HG02981 (cell line): ENCODE data around the gene PHACTR1.

Experiments used
- ATAC-seq: cut with Tn5 transposase; IDR thresholded peaks from one replicate; pipeline ENCODE4 v1.9.1; 2021; ENCODE audit warnings: mild to moderate bottlenecking, moderate library complexity; ENCODE audit not compliant: unreplicated experiment

PHACTR1 gene

GRCh38 chr6:12892151-12892550, 175.6 kb downstream of the PHACTR1 start:
- ATAC-seq: no peak

GRCh38 chr6:12893036-12893435, 176.5 kb downstream of the PHACTR1 start:
- ATAC-seq: no peak

- ATAC-seq: no peak
These were observed 179.2 kb downstream of the PHACTR1 start for GRCh38 chr6:12895721-12896120.

- ATAC-seq: no peak
These were observed 179.7 kb downstream of the PHACTR1 start for GRCh38 chr6:12896208-12896733.

- no peak for ATAC-seq
These were observed 182.0 kb downstream of the PHACTR1 start for GRCh38 chr6:12898603-12899002.

GRCh38 chr6:12899046-12899833, 182.7 kb downstream of the PHACTR1 start:
- ATAC-seq: no peak

- ATAC-seq: no peak
These were observed 186.7 kb downstream of the PHACTR1 start for GRCh38 chr6:12903246-12903645.

- no peak for ATAC-seq
These were observed 193.3 kb downstream of the PHACTR1 start for GRCh38 chr6:12909833-12910232.

GRCh38 chr6:12911427-12911826, 194.9 kb downstream of the PHACTR1 start:
- no peak for ATAC-seq

- ATAC-seq: no peak
These were observed 196.6 kb downstream of the PHACTR1 start for GRCh38 chr6:12913201-12913600.

- ATAC-seq: no peak
These were observed 199.4 kb downstream of the PHACTR1 start for GRCh38 chr6:12916006-12916405.

- no peak for ATAC-seq
These were observed 200.0 kb downstream of the PHACTR1 start for GRCh38 chr6:12916420-12917136.

- no peak for ATAC-seq
These were observed 204.9 kb downstream of the PHACTR1 start for GRCh38 chr6:12921467-12921866.

GRCh38 chr6:12923644-12924235, 207.2 kb downstream of the PHACTR1 start:
- ATAC-seq: no peak

GRCh38 chr6:12924911-12925310, 208.3 kb downstream of the PHACTR1 start:
- ATAC-seq: no peak

GRCh38 chr6:12927746-12928145, 211.2 kb downstream of the PHACTR1 start:
- no peak for ATAC-seq

GRCh38 chr6:12929678-12930077, 213.1 kb downstream of the PHACTR1 start:
- no peak for ATAC-seq

GRCh38 chr6:12931639-12932038, 215.1 kb downstream of the PHACTR1 start:
- no peak for ATAC-seq

GRCh38 chr6:12935637-12936036, 219.1 kb downstream of the PHACTR1 start:
- no peak for ATAC-seq

- no peak for ATAC-seq
These were observed 221.4 kb downstream of the PHACTR1 start for GRCh38 chr6:12937971-12938370.

GRCh38 chr6:12939314-12939713, 222.7 kb downstream of the PHACTR1 start:
- no peak for ATAC-seq

GRCh38 chr6:12941422-12941821, 224.9 kb downstream of the PHACTR1 start:
- no peak for ATAC-seq
